Astrocyte (in vitro differentiated cells and primary cell): ENCODE results near the gene COLQ. TPM values are rescaled to one million over a fixed set of nuclear protein-coding genes. Genes with fewer than 3 reads are reported as not detected.

Source experiments
- DNase-seq: peaks from one replicate; pipeline ENCODE4 v3.0.0-alpha.2; 2010; ENCODE audit warnings: low read depth
- FAIRE-seq: peaks from 2 replicates; lab custom pipeline; 2011; peaks lifted over from hg19 to GRCh38; lab: Jason Lieb, UNC
- H2AFZ ChIP-seq: 2 replicates; pipeline ENCODE4 v1.6.0; 2012; ENCODE audit warnings: low read depth, low read length, inconsistent platforms
- H3K27ac ChIP-seq: 2 replicates; pipeline ENCODE4 v1.5.1; 2011; ENCODE audit warnings: low read depth, low read length, inconsistent platforms
- H3K27me3 ChIP-seq: 2 replicates; pipeline ENCODE4 v1.6.0; 2011; ENCODE audit warnings: low read length, inconsistent platforms; ENCODE audit not compliant: insufficient read depth
- H3K36me3 ChIP-seq: 2 replicates; pipeline ENCODE4 v1.5.1; 2011; ENCODE audit warnings: low read length, inconsistent platforms; ENCODE audit not compliant: insufficient read depth
- H3K4me1 ChIP-seq: 2 replicates; pipeline ENCODE4 v1.5.1; 2011; ENCODE audit warnings: low read length, inconsistent platforms; ENCODE audit not compliant: insufficient read depth
- H3K4me2 ChIP-seq: 2 replicates; pipeline ENCODE4 v1.6.0; 2012; ENCODE audit warnings: low read length, inconsistent platforms
- H3K4me3 ChIP-seq: 2 replicates; pipeline ENCODE4 v1.5.1; 2011; ENCODE audit warnings: low read depth, mild to moderate bottlenecking, low read length, inconsistent platforms; ENCODE audit not compliant: insufficient read depth
- H3K79me2 ChIP-seq: 2 replicates; pipeline ENCODE4 v1.6.0; 2012; ENCODE audit warnings: mild to moderate bottlenecking, low read length, inconsistent platforms; ENCODE audit not compliant: insufficient read depth
- H3K9ac ChIP-seq: 2 replicates; pipeline ENCODE4 v1.6.0; 2012; ENCODE audit warnings: mild to moderate bottlenecking, low read length, inconsistent platforms
- H3K9me3 ChIP-seq: 2 replicates; pipeline ENCODE4 v1.5.1; 2012; ENCODE audit warnings: low read depth, mild to moderate bottlenecking, low read length, inconsistent platforms; ENCODE audit not compliant: insufficient read depth
- H4K20me1 ChIP-seq: 2 replicates; pipeline ENCODE4 v1.6.0; 2012; ENCODE audit warnings: low read length, inconsistent platforms; ENCODE audit not compliant: insufficient read depth
- H3K27ac Mint-ChIP-seq: one replicate; pipeline ENCODE4 v1.8.0; 2021; ENCODE audit warnings: mild to moderate bottlenecking, mixed read lengths; ENCODE audit not compliant: unreplicated experiment
- H3K27me3 Mint-ChIP-seq: one replicate; pipeline ENCODE4 v1.8.0; 2021; ENCODE audit warnings: low read depth, mixed read lengths; ENCODE audit not compliant: unreplicated experiment
- H3K36me3 Mint-ChIP-seq: one replicate; pipeline ENCODE4 v1.8.0; 2021; ENCODE audit warnings: low read depth, mixed read lengths; ENCODE audit not compliant: unreplicated experiment
- H3K4me1 Mint-ChIP-seq: one replicate; pipeline ENCODE4 v1.8.0; 2021; ENCODE audit warnings: low read depth, mixed read lengths; ENCODE audit not compliant: unreplicated experiment
- H3K4me3 Mint-ChIP-seq: one replicate; pipeline ENCODE4 v1.8.0; 2021; ENCODE audit warnings: mild to moderate bottlenecking, moderate library complexity, mixed read lengths; ENCODE audit not compliant: unreplicated experiment
- H3K9me3 Mint-ChIP-seq: one replicate; pipeline ENCODE4 v1.8.0; 2021; ENCODE audit warnings: mild to moderate bottlenecking, mixed read lengths; ENCODE audit not compliant: unreplicated experiment
- CTCF ChIP-seq: IDR thresholded peaks from 2 replicates; pipeline ENCODE4 v1.5.1; 2011; ENCODE audit warnings: low read depth, mild to moderate bottlenecking, inconsistent platforms, low read length, moderate library complexity; ENCODE audit not compliant: insufficient read depth
- EZH2 ChIP-seq: IDR thresholded peaks from 2 replicates; pipeline ENCODE4 v1.6.1; 2012; ENCODE audit warnings: mild to moderate bottlenecking, low read length, inconsistent platforms; ENCODE audit not compliant: insufficient read depth
- total RNA-seq: library from RNA; stranded (reverse); gene quantifications from 2 replicates; pipeline ENCODE4 v1.2.1, GENCODE V29; 2021

The COLQ gene
- total RNA-seq, 1 donor from 2014 or later, result 1.2 TPM

DNA sequence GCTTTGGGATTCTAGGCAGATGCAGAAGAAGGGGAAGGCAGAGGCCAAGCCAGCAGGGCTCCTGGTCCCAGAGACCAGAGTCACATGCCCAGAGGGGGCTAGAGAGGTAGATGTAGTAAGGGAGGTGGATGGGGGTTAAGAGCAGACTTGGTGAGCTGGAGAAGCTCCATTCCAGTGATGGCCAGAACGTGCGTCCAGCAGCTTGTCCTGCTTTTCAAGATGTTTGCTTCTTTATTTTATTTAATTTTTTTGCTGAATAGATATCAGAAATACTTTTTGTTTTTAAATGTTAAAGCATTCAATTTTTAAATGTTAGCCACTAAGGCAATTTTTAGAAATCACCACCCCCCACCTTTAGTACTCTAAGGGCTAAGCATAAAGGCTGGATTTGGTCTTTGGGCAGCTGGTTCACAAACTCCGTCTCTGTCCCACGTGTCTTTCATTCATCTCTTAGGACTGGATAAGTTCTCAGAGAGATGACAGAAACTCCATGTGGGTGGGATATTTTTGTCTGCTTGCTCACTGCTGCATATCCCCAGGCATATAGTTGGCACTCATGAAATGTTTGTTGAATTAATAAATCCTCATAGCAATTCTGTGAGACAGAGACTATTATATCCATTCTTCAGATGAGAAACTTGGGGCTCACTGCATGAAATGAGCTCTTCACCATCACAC is 6.7 kb downstream of the COLQ start:
- Histone ChIP-seq H2AFZ (no peak overlapping the region), H3K36me3 (no peaks in the 10 kb centered on the region), H3K9ac (no peak overlapping the region), H3K27me3 (no peaks in the 10 kb centered on the region), H3K9me3 (no peaks in the 10 kb centered on the region), H3K4me2 (no peak overlapping the region), H3K79me2 (no peaks in the 10 kb centered on the region), H3K4me3 (no peak overlapping the region), H3K4me1 (peaks cover 2% of the 10 kb centered on the region), H3K27ac (no peak overlapping the region), H4K20me1 (no peaks in the 10 kb centered on the region)
- no peak for FAIRE-seq
- Mint-ChIP-seq H3K27ac (no peak overlapping the region), H3K36me3 (no peaks in the 10 kb centered on the region), H3K27me3 (peaks cover 7% of the 10 kb centered on the region), H3K4me1 (peaks cover 5% of the 10 kb centered on the region), H3K9me3 (no peaks in the 10 kb centered on the region), H3K4me3 (no peak overlapping the region)
- DNase-seq, result no peak
- TF ChIP-seq EZH2 (no peak), CTCF (no peak)

DNA sequence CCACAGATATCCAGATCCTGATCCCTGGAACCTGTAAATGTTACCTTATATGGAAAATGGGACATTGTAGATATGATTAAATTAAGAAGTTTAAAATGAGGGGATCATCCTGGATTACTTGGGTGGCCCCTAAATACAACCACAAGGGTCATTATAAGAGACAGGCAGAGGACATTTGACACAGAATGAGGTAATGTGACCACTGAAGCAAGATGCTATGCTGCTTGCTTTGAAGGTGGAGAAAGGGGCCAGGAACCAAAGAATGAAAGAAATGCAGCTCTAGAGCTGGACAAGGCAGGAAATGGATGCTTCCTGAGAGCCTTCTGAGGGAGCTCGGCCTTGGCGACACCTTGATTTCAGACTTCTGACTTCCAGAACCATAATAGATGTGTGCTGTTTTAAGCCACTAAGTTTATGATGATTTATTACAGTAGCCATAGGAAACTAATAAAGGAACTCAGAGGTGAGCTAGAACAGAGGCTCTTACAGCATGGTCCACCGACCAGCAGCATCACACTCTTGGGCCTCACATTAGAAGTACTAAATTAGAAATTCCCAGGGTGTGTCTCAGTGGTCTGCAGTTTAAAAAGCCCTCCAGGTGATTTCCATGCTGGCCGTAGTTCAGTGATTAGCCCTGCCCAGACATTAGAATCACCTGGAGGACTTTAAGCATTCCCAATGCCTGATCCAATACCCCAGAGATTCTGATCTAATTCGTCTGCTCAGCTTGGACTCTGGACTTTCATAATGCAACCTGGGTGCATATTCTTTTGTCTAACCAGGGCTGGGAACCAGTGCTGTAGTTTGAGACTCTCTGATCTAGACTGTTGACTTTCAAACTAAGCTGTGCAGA is 7.5 kb downstream of the COLQ start:
- no peak overlapping the region for H3K4me3 ChIP-seq
- Mint-ChIP-seq H3K27me3 (peaks cover 5% of the 10 kb centered on the region), H3K9me3 (no peaks in the 10 kb centered on the region), H3K36me3 (no peaks in the 10 kb centered on the region), H3K4me3 (no peak overlapping the region), H3K4me1 (peaks cover 5% of the 10 kb centered on the region), H3K27ac (no peak overlapping the region)
- no peak overlapping the region for H3K27ac ChIP-seq
- no peak overlapping the region for H3K4me2 ChIP-seq
- no peaks in the 10 kb centered on the region for H3K27me3 ChIP-seq
- FAIRE-seq (no peak), DNase-seq (no peak)
- H3K36me3 ChIP-seq, result no peaks in the 10 kb centered on the region
- peaks cover 2% of the 10 kb centered on the region for H3K4me1 ChIP-seq
- no peaks in the 10 kb centered on the region for H4K20me1 ChIP-seq
- H3K9me3 ChIP-seq, result no peaks in the 10 kb centered on the region
- no peaks in the 10 kb centered on the region for H3K79me2 ChIP-seq
- H3K9ac ChIP-seq, result no peak overlapping the region
- TF ChIP-seq EZH2 (no peak), CTCF (no peak)
- H2AFZ ChIP-seq, result no peak overlapping the region
